GM21737 (cell line): ENCODE measurements around the gene NEGR1.

ENCODE experiments used
- ATAC-seq: cut with Tn5 transposase; IDR thresholded peaks from one replicate; pipeline ENCODE4 v1.9.1; 2021; ENCODE audit warnings: mild to moderate bottlenecking, moderate library complexity; ENCODE audit not compliant: unreplicated experiment

NEGR1 gene

GRCh38 chr1:71510725-71511124 is 771.6 kb downstream of the NEGR1 start:
- ATAC-seq = no peak

GRCh38 chr1:71509051-71509595 is 773.2 kb downstream of the NEGR1 start:
- no peak for ATAC-seq

DNA sequence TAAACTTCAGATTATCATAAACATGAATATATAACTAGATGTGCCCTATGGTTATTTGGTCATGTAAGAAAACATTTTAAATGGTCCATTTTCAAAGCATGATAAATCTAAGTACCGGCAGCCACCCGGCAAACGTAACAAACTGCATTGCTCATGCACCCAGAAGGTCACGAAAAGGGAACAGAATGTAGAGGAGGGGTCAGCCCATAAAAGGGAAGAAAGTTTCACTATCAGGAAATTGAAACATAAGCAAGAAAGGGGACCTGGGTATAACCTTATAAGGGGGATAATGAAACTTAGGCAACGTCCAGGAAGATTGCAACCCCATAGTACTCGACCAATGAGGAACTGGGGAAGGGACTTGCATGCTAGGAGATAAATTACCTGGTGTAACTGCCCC is 780.3 kb downstream of the NEGR1 start:
- no peak for ATAC-seq

GRCh38 chr1:71498542-71498941 is 783.8 kb downstream of the NEGR1 start:
- ATAC-seq = no peak

GRCh38 chr1:71494163-71494562 is 788.2 kb downstream of the NEGR1 start:
- no peak for ATAC-seq

DNA sequence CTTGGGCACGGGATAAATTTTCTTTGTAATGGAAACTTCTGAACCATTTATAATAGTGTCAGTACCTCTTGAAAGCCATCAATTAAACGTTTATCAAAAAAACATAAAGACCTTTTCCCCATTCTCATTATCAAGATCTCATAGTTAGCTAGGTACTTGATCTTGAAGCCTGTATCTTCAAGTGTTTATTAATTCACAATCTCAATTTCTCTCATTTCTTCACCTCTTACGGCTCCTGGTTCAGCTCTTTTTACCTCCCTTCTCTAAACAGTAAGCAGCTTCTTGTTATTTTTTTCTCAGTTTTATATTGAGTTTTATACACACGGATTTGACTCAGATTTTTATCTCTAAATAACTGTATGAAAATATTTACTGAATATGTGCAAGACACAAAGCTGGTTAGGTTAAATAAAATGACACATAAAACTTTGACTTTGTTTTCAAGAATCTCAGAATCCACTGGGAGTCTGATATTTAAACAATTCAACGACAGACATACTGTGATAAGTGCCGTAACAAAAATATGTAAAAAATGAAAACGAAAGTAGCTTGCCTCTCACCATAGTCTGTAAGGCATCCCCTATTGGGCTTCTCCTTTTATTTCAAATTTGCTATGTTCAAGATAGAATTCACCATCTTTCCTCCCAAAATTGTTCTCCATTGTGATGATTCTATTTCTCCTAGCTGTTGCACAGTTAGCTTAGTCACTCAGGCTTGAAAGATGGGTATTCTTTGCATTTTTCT is 789.9 kb downstream of the NEGR1 start:
- ATAC-seq = no peak

GRCh38 chr1:71490432-71490831 is 791.9 kb downstream of the NEGR1 start:
- no peak for ATAC-seq

DNA sequence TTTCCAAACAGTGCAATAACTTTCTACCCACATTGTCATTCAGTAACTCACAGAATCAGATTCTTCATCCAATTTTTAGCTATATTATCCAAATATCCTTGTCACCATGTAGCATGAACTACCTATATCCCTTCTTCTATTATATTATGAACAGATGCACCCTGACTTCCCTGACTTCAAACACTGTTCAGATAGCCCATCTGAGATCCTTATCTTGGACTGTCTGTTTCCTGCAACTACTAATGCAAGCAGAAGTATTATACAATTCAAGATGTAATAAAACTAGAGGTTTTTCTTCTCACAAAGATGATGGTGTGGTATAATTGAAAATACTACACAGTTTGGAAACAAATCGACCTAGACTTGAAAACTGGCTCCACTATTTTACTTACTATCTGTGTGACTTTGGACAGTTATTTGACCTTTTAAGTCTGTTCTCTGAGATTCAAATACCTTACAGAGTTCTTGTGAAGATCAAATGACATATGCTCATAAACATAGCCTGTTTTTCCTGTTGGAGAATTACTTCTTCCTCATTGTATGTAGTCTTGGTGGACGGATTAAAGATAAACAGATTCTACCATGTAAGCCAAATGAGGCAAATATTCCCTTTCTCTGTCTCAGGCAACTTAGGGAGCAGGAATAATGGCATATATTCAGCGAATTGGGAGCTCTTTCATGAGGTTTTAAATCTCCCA is 793.6 kb downstream of the NEGR1 start:
- ATAC-seq = no peak

- no peak for ATAC-seq
These were observed 809.0 kb downstream of the NEGR1 start for GRCh38 chr1:71473331-71473730.

GRCh38 chr1:71465093-71465492 is 817.2 kb downstream of the NEGR1 start:
- no peak for ATAC-seq

DNA sequence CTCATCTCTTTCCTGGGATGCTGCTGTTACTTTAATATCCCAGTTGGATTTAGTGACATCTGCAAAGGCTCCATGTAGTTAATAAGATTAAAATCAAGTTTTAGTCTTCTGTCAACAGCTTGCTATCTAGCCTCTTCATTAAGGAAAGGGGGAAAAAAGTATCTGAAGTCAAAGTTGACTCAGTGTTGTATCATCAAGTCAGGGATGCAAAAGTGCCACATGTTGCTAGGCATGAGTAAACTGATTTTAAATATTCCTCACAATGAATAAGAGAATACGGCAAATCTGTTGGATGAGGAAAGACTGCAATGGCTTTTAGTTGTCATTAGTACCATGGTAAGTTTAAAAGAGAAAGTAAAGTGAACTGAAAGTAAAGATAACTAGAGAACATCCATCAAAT is 818.3 kb downstream of the NEGR1 start:
- no peak for ATAC-seq

DNA sequence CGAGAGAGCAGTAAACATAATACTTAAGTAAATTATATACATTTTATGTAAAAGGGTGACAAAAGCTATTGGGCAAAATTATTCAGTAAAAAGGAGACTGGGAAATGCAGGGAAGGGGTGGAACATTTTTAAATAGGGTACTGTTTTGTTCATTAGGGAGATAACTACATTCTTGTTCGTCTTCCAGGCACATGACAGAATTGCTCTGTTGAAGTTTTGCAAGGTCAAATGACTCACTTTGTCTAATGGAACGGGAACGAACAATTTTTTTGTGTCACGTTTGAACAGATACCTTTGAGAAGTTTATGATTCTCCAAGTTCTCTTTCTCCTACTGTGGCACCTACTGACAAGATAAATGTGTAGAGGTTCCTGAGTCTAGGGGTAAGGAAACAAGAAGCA is 819.2 kb downstream of the NEGR1 start:
- no peak for ATAC-seq

DNA sequence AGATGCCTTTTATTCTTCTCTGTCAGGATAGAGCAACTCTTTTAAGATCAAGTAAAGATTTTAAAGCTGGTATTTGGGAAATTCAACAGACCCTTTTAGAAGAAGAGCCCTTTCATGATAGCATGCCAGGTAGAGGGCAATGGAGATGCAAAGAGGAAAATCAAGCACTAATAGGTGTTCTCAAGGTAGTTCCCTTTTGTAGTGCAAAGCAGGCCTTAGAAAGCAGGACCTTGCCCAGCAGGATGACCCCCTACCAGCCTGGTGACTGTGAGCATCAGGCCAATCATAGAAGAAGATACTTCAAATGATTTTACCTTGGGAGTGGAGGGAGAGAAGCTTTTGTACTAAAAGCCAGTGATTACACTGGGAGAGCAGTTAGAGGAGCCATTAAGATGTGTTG is 820.1 kb downstream of the NEGR1 start:
- no peak for ATAC-seq

GRCh38 chr1:71461416-71461815 is 820.9 kb downstream of the NEGR1 start:
- no peak for ATAC-seq

GRCh38 chr1:71448444-71448843 is 833.9 kb downstream of the NEGR1 start:
- no peak for ATAC-seq

GRCh38 chr1:71438626-71439025 is 843.7 kb downstream of the NEGR1 start:
- ATAC-seq = no peak

DNA sequence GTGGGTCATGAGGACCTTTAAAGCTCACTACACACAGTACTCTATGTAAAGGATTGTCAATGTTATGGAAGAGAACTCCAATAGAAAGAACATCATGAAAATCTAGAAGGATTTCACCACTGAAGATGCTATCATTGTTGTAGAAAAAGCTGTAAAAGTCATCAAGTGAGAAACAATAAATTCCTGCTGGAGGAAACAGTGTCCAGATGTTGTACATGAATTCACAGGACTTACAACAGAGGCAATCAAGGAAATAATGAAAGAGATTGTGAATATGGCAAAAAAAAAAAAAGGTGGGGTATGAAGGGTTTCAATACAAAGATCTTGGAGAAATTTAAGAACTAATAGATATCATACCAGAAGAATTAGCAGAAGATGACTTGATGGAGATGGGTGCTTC is 846.4 kb downstream of the NEGR1 start:
- no peak for ATAC-seq

- ATAC-seq = no peak
These were observed 848.1 kb downstream of the NEGR1 start for GRCh38 chr1:71434240-71434639.

GRCh38 chr1:71428029-71428428 is 854.3 kb downstream of the NEGR1 start:
- ATAC-seq = no peak

- ATAC-seq = no peak
These were observed 855.3 kb downstream of the NEGR1 start for GRCh38 chr1:71427066-71427465.

GRCh38 chr1:71424536-71424935 is 857.8 kb downstream of the NEGR1 start:
- no peak for ATAC-seq

DNA sequence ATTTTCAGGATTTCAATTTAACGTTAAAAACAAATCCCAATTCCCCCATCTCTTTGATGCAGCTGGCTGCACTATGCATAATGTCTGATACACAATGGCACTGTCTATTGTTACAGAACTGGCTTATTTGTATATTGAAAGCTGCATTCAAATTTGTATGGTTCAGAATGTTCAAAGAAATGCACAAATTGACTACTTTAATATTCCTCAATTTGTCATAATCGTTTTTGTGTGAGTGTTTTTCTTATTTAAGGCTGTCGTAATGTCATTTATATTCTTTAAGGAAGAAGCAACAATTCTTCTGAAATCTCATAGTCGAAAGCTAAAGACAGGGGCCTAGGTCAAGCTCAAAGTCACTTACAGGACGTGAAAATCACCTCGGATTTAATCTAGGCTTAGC is 860.1 kb downstream of the NEGR1 start:
- ATAC-seq = no peak
